HepG2 (cell line): ENCODE measurements around the gene CALM1. TPM values are rescaled to one million over a fixed set of nuclear protein-coding genes. Genes with fewer than 3 reads are reported as not detected.

Source experiments
- BRF2 ChIP-seq: sonication (generic); formaldehyde crosslinking; IDR thresholded peaks from 2 replicates; pipeline ENCODE4 v1.8.1; 2022; ENCODE audit warnings: mild to moderate bottlenecking, missing genetic modification reagents
- CAMTA2 ChIP-seq: sonication (generic); formaldehyde crosslinking; IDR thresholded peaks from 2 replicates; pipeline ENCODE4 v1.4.0; 2020; ENCODE audit warnings: mild to moderate bottlenecking, missing genetic modification reagents, borderline replicate concordance
- CBX1 ChIP-seq: IDR thresholded peaks from one replicate; pipeline ENCODE4 v1.6.1; 2016; ENCODE audit warnings: antibody characterized with exemption, low read depth
- GMEB2 ChIP-seq: IDR thresholded peaks from 2 replicates; pipeline ENCODE4 v1.6.1; 2016; ENCODE audit warnings: missing biosample characterization, missing genetic modification reagents, low read depth
- HDAC2 ChIP-seq: sonication (generic); formaldehyde crosslinking; IDR thresholded peaks from 2 replicates; pipeline ENCODE4 v1.4.0; 2020; ENCODE audit warnings: missing genetic modification reagents
- HMG20B ChIP-seq: conservative IDR thresholded peaks from 2 replicates; pipeline ENCODE4 v1.6.1; 2016; ENCODE audit warnings: missing genetic modification reagents, missing compliant biosample characterization
- KDM3A ChIP-seq: IDR thresholded peaks from 2 replicates; pipeline ENCODE4 v1.6.1; 2018; ENCODE audit warnings: low read depth, missing compliant biosample characterization
- NFIC ChIP-seq: IDR thresholded peaks from 2 replicates; pipeline ENCODE4 v1.6.1; 2012; ENCODE audit warnings: mild to moderate bottlenecking, low read length, inconsistent platforms
- NKX3-1 ChIP-seq: sonication (generic); formaldehyde crosslinking; IDR thresholded peaks from 2 replicates; pipeline ENCODE4 v1.5.0; 2020; ENCODE audit warnings: missing genetic modification reagents
- RAD21 ChIP-seq: fragments of 450-650 bp; formaldehyde crosslinking; IDR thresholded peaks from 2 replicates; pipeline ENCODE4 v1.5.0; 2020; ENCODE audit warnings: mild to moderate bottlenecking
- RARA ChIP-seq: IDR thresholded peaks from 2 replicates; pipeline ENCODE4 v1.6.1; 2016; ENCODE audit warnings: missing genetic modification reagents, missing compliant biosample characterization
- RFX5 ChIP-seq: IDR thresholded peaks from 2 replicates; pipeline ENCODE4 v1.6.1; 2011; ENCODE audit warnings: low read depth, low read length, improper control_type of control experiment
- TBX2 ChIP-seq: sonication (generic); formaldehyde crosslinking; IDR thresholded peaks from 2 replicates; pipeline ENCODE4 v1.5.0; 2020; ENCODE audit warnings: missing genetic modification reagents, mild to moderate bottlenecking, borderline replicate concordance
- WIZ ChIP-seq: sonication (generic); formaldehyde crosslinking; IDR thresholded peaks from 2 replicates; pipeline ENCODE4 v1.5.1; 2020; ENCODE audit warnings: mild to moderate bottlenecking, missing genetic modification reagents
- YEATS2 ChIP-seq: sonication (generic); formaldehyde crosslinking; IDR thresholded peaks from 2 replicates; pipeline ENCODE4 v1.4.0; 2020; ENCODE audit warnings: missing genetic modification reagents, borderline replicate concordance
- ZBTB8A ChIP-seq: sonication (generic); formaldehyde crosslinking; IDR thresholded peaks from 2 replicates; pipeline ENCODE4 v1.4.0; 2020; ENCODE audit warnings: mild to moderate bottlenecking, low read depth, missing genetic modification reagents, borderline replicate concordance
- ZNF124 ChIP-seq: sonication (generic); formaldehyde crosslinking; IDR thresholded peaks from 2 replicates; pipeline ENCODE4 v1.4.0; 2020; ENCODE audit warnings: missing genetic modification reagents
- ZNF451 ChIP-seq: sonication (generic); formaldehyde crosslinking; IDR thresholded peaks from 2 replicates; pipeline ENCODE4 v1.5.0; 2020; ENCODE audit warnings: mild to moderate bottlenecking, missing genetic modification reagents
- ZNF615 ChIP-seq: sonication (generic); formaldehyde crosslinking; IDR thresholded peaks from 2 replicates; pipeline ENCODE4 v1.5.0; 2020; ENCODE audit warnings: mild to moderate bottlenecking, missing genetic modification reagents, borderline replicate concordance
- ZNF768 ChIP-seq: sonication (generic); formaldehyde crosslinking; IDR thresholded peaks from 2 replicates; pipeline ENCODE4 v1.4.0; 2020; ENCODE audit warnings: missing genetic modification reagents
- ZNF788 ChIP-seq: sonication (generic); formaldehyde crosslinking; IDR thresholded peaks from 2 replicates; pipeline ENCODE4 v1.5.0; 2020; ENCODE audit warnings: mild to moderate bottlenecking, missing genetic modification reagents, borderline replicate concordance
- ZNF839 ChIP-seq: sonication (generic); formaldehyde crosslinking; IDR thresholded peaks from 2 replicates; pipeline ENCODE4 v1.4.0; 2020; ENCODE audit warnings: missing genetic modification reagents, mild to moderate bottlenecking, borderline replicate concordance
- polyA plus RNA-seq, 8 experiments: library from polyadenylated mRNA; depleted of rRNA in 3 of 8; stranded (reverse) in 7 of 8; unstranded in 1 of 8; fragments of >200 nt; fragmentation: Illumina TruSeq in 4 of 8; extraction: Trizol in 4 of 8; gene quantifications; 2 replicates each; pipeline versions ENCODE4 v1.2.1 to v1.2.3, GENCODE V29; 2011 to 2016; ENCODE audit warnings: low read depth in 4 of 8, missing spikeins in 1 of 8, mixed read lengths in 1 of 8; ENCODE audit not compliant: insufficient read depth in 1 of 8
- total RNA-seq, 5 experiments: library from RNA; depleted of rRNA; stranded (reverse); fragments of >200 nt; fragmentation: Illumina TruSeq; extraction: Trizol; gene quantifications; 2 replicates each; pipeline ENCODE4 v1.2.3, GENCODE V29; 2016; ENCODE audit warnings: low read depth in 1 of 5
- TF ChIP-seq, protein P1 (sequence below): sonication (generic); formaldehyde crosslinking; IDR thresholded peaks from 2 replicates; pipeline ENCODE4 v1.4.0; 2020; ENCODE audit warnings: mild to moderate bottlenecking, missing genetic modification reagents
- TF ChIP-seq, protein P2 (sequence below): sonication (generic); formaldehyde crosslinking; IDR thresholded peaks from 2 replicates; pipeline ENCODE4 v1.4.0; 2020; ENCODE audit warnings: missing genetic modification reagents
- TF ChIP-seq, protein P3 (sequence below): sonication (generic); formaldehyde crosslinking; IDR thresholded peaks from 2 replicates; pipeline ENCODE4 v1.4.0; 2020; ENCODE audit warnings: missing genetic modification reagents, borderline replicate concordance

Gene CALM1
- total and polyA plus RNA-seq, 2 of the 13 experiments (the other 11 are each of a cell fraction or from before 2014, with no cell fraction given): 110 to 238 TPM

DNA sequence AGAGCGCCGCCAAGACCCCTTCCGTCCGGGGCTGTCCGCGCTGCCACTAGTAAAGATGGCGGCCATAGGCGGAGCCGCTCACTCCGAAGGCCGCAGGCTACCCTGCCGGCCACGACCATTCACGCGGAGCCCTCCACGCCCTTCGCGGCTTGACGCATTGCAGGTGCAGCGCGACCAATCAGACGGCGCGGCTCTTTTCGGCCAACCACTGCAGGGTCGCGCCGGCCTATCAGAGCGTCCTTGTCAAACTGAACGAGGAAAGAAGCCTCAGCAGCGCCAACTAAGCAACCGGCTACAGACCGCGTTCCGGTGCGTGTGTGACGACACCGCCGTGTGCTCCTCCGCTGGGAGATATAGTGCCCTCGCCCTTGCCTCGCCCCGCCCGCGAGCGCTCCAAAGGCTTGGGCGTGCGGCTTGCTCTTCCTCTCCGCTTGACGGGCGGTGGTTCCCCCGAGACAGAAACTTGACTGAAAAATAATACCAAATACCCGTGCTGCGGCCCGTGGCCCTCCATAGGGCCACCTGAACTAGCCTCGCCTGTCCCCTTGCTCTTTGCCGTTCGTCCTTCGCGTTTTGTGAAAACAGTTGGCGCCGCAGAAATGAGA lies 13.6 kb upstream of the CALM1 start (continued):
- TF ChIP-seq, protein P1, sequence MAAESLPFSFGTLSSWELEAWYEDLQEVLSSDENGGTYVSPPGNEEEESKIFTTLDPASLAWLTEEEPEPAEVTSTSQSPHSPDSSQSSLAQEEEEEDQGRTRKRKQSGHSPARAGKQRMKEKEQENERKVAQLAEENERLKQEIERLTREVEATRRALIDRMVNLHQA (CRISPR knock-in tag): no peak
- TF ChIP-seq ZNF788 (CRISPR knock-in tag) (peak; percentile 89; the same call in 1 of the 2 replicates), BRF2 (CRISPR knock-in tag) (peak; percentile 49; the same call in 1 of the 2 replicates), ZNF451 (CRISPR knock-in tag) (peak; percentile 78), GMEB2 (peak; percentile 93), WIZ (CRISPR knock-in tag) (peak; percentile 21), NFIC (no peak), ZNF615 (CRISPR knock-in tag) (no peak), TBX2 (CRISPR knock-in tag) (peak; percentile 93), RARA (CRISPR knock-in tag) (peak; percentile 40), RAD21 (no peak), HMG20B (CRISPR knock-in tag) (peak; percentile 67), YEATS2 (CRISPR knock-in tag) (peak; percentile 93), CAMTA2 (CRISPR knock-in tag) (peak; percentile 100), ZBTB8A (no peak; the same call in 1 of the 2 replicates), RFX5 (peak; percentile 15; the same call in 1 of the 2 replicates), ZNF839 (no peak; the same call in 1 of the 2 replicates), NKX3-1 (CRISPR knock-in tag) (no peak), CBX1 (no peak), ZNF768 (peak; percentile 71), KDM3A (CRISPR knock-in tag) (peak; percentile 94), HDAC2 (peak; percentile 82), ZNF124 (CRISPR knock-in tag) (peak; percentile 50; the same call in 1 of the 2 replicates)
- TF ChIP-seq, protein P2, sequence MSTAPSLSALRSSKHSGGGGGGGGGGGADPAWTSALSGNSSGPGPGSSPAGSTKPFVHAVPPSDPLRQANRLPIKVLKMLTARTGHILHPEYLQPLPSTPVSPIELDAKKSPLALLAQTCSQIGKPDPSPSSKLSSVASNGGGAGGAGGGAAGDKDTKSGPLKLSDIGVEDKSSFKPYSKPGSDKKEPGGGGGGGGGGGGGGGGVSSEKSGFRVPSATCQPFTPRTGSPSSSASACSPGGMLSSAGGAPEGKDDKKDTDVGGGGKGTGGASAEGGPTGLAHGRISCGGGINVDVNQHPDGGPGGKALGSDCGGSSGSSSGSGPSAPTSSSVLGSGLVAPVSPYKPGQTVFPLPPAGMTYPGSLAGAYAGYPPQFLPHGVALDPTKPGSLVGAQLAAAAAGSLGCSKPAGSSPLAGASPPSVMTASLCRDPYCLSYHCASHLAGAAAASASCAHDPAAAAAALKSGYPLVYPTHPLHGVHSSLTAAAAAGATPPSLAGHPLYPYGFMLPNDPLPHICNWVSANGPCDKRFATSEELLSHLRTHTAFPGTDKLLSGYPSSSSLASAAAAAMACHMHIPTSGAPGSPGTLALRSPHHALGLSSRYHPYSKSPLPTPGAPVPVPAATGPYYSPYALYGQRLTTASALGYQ (CRISPR knock-in tag): peak; percentile 42; the same call in 1 of the 2 replicates
- TF ChIP-seq, protein P3, sequence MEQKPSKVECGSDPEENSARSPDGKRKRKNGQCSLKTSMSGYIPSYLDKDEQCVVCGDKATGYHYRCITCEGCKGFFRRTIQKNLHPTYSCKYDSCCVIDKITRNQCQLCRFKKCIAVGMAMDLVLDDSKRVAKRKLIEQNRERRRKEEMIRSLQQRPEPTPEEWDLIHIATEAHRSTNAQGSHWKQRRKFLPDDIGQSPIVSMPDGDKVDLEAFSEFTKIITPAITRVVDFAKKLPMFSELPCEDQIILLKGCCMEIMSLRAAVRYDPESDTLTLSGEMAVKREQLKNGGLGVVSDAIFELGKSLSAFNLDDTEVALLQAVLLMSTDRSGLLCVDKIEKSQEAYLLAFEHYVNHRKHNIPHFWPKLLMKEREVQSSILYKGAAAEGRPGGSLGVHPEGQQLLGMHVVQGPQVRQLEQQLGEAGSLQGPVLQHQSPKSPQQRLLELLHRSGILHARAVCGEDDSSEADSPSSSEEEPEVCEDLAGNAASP: peak; percentile 79
